Right kidney (tissue), 1 donor: ENCODE measurements around the gene RAMAC.
"Not testable (repeated sequence)": the region's sequence is repeated elsewhere in the genome, so short reads cannot be mapped to it uniquely, and the experiment has no call there.

Source experiments
- DNase-seq: peaks from one replicate; pipeline ENCODE4 v3.0.0-alpha.2; 2016

Gene RAMAC

DNA sequence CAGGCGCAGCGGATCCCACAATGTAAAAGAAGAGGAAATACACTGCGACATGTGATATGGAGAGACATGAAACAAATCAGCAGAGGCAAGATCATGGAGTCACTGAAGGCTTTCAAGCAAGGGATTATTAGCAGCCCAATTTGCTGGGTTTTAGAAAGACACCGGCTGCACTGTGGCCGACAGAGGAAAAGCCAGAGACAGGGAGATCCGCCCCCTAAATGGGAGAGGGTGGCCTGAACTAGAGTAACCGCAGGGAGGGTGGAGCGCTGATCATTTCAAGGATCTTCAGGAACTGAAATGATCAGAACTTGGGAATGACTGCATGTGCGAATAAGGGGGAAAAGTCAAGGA is 26.0 kb downstream of the RAMAC start:
- DNase-seq = no peak

DNA sequence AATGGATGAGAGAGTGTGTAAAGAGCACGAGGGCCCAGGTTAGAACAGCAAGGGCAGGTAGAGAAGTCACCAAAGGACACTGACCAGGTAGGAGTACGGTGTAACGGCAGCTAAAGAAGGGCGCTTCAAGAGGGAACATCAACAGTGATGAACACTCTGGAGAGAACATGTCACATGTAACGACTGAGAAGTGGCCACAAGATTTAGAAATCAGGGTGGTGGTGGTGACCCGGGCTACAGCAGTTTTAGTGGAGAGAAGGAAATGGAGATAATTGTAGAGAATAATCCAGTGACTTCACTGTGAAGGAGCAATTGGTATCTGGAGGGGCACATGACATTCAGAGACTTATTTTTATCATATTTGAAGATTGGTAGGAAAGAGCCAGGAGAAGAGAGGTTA is 26.6 kb downstream of the RAMAC start:
- DNase-seq = no peak

DNA sequence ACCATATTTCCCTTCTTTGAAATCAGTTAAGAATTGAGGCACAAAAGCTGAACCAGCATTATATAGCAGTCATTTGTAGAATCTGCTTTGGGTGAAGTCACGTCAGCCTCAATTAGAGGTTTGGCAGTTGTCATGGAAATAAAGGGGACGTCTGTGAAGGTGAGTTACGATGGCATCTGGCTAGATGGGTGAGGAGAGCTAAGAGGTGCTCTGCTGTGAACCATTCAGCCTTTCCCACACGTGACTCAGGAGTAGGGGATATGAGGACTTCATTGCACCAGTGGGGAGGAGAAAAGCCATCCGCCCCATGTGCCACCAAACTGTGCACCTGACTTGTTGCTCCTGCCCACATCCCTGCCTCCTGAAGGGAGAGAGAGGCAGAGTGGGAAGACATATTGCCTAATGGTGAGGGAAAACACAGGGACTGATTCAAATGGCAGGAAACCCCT is 28.2 kb downstream of the RAMAC start:
- no peak for DNase-seq

DNA sequence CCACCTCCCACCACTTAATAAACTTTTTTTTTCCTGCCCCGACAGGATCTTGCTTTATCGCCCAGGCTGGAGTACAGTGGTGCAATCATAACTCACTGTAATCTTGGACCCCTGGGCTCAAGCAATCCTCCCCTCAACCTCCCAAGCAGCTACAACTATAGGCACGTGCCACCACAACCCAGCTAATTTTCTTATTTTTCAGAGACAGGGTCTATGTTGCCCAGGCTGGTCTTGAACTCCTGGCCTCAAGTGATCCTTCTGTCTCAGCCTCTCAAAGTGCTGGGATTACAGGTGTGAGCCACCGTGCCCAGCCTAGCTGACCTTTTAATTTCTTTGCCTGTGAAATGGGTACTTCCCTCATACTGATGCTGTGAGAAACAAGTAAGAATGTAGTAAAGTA is 29.4 kb downstream of the RAMAC start:
- DNase-seq = no peak

DNA sequence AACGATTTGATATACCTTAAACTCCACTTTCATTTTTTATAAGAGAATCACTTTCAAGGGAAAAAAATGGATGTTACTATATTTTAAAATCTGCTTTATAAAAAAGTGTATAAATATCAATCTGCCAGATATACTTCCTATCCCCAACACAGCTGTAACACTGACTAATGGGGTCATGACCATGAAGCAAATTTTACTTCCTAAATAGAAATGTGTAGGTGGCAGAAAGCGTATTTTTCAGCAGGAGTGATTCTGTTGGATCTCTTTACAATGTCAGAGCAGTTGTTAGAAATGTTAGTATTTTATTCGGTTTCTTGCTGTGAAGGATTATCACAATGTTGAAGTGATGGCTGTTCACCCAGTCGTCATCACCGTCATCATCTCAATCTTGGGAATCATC is 30.9 kb downstream of the RAMAC start:
- no peak for DNase-seq

DNA sequence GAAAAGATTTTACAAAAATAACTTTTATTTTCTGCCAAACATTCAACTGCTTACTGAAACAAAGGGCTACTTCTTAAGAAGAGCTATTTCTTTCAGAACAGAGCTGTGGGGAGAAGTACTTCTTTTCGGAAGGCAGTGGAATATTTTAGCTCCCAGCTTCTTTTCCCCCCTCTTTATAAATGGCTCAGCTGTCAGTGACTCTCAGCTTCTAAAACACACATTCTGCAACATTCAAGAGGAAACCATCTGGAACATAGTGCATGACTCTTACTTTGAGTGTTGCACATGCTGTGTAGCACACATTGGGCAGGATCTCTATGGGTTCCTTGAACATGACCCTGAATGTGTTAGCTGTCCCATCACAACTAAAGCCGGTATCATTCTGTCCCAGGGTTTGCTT is 32.4 kb downstream of the RAMAC start:
- no peak for DNase-seq

DNA sequence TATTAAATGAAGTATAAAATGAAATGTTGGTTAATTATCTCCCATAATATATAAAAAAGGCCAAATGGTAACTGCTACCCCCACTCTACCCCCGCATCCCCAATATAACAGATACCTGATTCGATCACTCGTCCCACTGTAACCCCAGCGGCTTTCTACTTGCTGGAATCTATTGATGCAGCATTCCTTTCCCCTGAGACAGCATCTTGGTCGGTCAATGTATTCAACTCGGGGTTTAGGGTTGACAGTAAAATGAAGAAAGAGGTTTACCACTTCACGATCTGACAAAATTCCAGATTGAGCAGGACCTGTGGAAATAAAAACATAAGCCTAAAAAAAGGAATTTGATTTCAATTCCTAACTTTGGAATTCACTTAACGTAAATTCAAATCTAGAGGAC is 44.0 kb downstream of the RAMAC start:
- no peak for DNase-seq

DNA sequence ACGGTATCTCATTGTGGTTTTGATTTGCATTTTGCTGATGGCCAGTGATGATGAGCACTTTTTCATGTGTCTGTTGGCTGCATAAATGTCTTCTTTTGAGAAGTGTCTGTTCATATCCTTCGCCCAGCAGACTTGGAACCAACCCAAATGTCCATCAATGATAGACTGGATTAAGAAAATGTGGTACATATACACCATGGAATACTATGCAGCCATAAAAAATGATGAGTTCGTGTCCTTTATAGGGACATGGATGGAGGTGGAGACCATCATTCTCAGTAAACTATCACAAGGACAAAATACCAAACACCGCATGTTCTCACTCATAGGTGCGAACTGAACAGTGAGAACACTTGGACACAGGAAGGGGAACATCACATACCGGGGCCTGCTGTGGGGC is 45.2 kb downstream of the RAMAC start:
- DNase-seq = not testable (repeated sequence)

DNA sequence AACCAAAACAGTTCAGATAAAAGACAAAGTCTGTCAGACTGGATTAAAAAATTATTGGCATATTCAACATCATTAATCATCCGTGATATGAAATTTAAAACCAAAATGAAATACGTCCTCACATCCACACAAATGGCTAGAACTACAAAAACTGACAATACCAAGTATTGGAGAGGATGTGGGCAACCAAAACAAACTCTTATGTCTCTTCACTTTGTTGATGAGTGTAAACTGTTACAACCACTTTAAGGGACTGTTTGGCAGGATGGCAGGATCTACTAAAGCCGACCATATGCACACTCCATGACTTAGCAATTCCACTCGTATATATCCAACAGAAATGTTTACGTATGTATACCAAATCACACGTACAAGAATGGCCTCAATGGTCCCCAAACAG is 50.2 kb downstream of the RAMAC start:
- DNase-seq = no peak

DNA sequence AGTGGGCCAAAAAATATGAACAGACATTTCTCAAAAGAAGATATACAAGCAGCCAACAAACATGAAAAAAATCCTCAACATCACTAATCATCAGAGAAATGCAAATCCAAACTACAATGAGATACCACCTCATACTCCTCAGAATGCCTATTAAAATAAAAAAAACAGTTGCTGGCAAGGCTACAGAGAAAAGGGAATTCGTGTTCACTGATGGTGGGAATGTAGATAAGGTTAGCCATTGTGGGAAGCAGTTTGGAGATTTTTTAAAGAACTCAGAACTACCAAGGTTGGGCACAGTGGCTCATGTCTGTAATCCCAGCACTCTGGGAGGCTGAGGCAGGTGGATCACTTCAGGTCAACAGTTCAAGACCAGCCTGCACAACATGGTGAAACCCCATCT is 53.2 kb downstream of the RAMAC start:
- no peak for DNase-seq
